Caco-2 (cell line): Measurements from ENCODE around the gene RFX2. TPM values are rescaled to one million over a fixed set of nuclear protein-coding genes. Genes with fewer than 3 reads are reported as not detected.

ENCODE experiments used
- BruUV-seq: library from RNA; stranded (reverse); fragments of 400-500 nt; replicated peaks from 2 replicates; lab custom pipeline; 2021; lab: Mats Ljungman, UMichigan
- CTCF ChIA-PET: fragments of 300-600 bp; sonication (Branson Sonifier 250); formaldehyde crosslinking; loops from one replicate; lab custom pipeline; 2022; ENCODE audit warnings: antibody characterized with exemption; lab: Charles Lee
- POLR2A ChIA-PET: fragments of 300-600 bp; sonication (Branson Sonifier 250); formaldehyde crosslinking; loops from one replicate; lab custom pipeline; 2022; ENCODE audit warnings: antibody characterized with exemption; lab: Charles Lee
- DNase-seq, 2 experiments: peaks; one replicate each; pipeline versions ENCODE4 v3.0.0 to v3.0.0-alpha.2; 2020 to 2022
- H3K27me3 ChIP-seq: replicated peaks from 2 replicates; pipeline ENCODE4 v1.6.0; 2011; ENCODE audit warnings: low read length; ENCODE audit not compliant: control insufficient read depth, insufficient read depth
- H3K36me3 ChIP-seq: 2 replicates; pipeline ENCODE4 v1.5.1; 2011; ENCODE audit warnings: low read length; ENCODE audit not compliant: control insufficient read depth, insufficient read depth
- H3K4me1 ChIP-seq: fragments of 250-450 bp; sonication (Bioruptor Pico); 2 replicates; pipeline ENCODE4 v1.5.1; 2020; ENCODE audit warnings: mild to moderate bottlenecking
- H3K4me3 ChIP-seq: 2 replicates; pipeline ENCODE4 v1.5.1; 2011; ENCODE audit warnings: low read depth, mild to moderate bottlenecking, control low read depth, low read length
- H3K9me3 ChIP-seq: fragments of 250-450 bp; sonication (Bioruptor Pico); 2 replicates; pipeline ENCODE4 v1.5.1; 2020; ENCODE audit warnings: mild to moderate bottlenecking, moderate library complexity
- H3K27ac Mint-ChIP-seq: one replicate; pipeline ENCODE4 v1.8.0; 2022; ENCODE audit warnings: mixed read lengths; ENCODE audit not compliant: unreplicated experiment
- H3K27me3 Mint-ChIP-seq: one replicate; pipeline ENCODE4 v1.8.0; 2022; ENCODE audit warnings: mixed read lengths; ENCODE audit not compliant: insufficient read depth, unreplicated experiment
- H3K36me3 Mint-ChIP-seq: one replicate; pipeline ENCODE4 v1.8.0; 2022; ENCODE audit warnings: mild to moderate bottlenecking, mixed read lengths; ENCODE audit not compliant: insufficient read depth, unreplicated experiment
- H3K4me1 Mint-ChIP-seq: one replicate; pipeline ENCODE4 v1.8.0; 2022; ENCODE audit warnings: low read depth, mixed read lengths; ENCODE audit not compliant: unreplicated experiment
- H3K4me3 Mint-ChIP-seq: one replicate; pipeline ENCODE4 v1.8.0; 2022; ENCODE audit warnings: mild to moderate bottlenecking, moderate library complexity, mixed read lengths; ENCODE audit not compliant: unreplicated experiment
- H3K9me3 Mint-ChIP-seq: one replicate; pipeline ENCODE4 v1.8.0; 2022; ENCODE audit warnings: mixed read lengths; ENCODE audit not compliant: unreplicated experiment
- intact Hi-C: fragments of 100-400 bp; cut with micrococcal nuclease; formaldehyde crosslinking; loops from one replicate; pipeline ENCODE4 v1.10.0; 2022; ENCODE audit not compliant: unreplicated experiment
- total RNA-seq: library from RNA; stranded (reverse); gene quantifications from 2 replicates; pipeline ENCODE4 v1.2.3, GENCODE V29; 2022
- TF ChIP-seq, protein P1 (sequence below), 2 experiments: fragments of 200-600 bp in 1 of 2; IDR thresholded peaks; 1 replicate in 1 of 2; 2 replicates in 1 of 2; pipeline versions ENCODE4 v1.5.1 to v1.8.0; 2011 to 2022; ENCODE audit warnings: antibody characterized with exemption in 1 of 2, control low read depth in 1 of 2, inconsistent platforms in 1 of 2, low read depth in 1 of 2, low read length in 1 of 2, mild to moderate bottlenecking in 1 of 2, moderate library complexity in 1 of 2; ENCODE audit not compliant: insufficient read depth in 1 of 2, severe bottlenecking in 1 of 2, unreplicated experiment in 1 of 2

RFX2 gene
- total RNA-seq, 1 experiment from 2014 or later = 9.3 TPM

DNA sequence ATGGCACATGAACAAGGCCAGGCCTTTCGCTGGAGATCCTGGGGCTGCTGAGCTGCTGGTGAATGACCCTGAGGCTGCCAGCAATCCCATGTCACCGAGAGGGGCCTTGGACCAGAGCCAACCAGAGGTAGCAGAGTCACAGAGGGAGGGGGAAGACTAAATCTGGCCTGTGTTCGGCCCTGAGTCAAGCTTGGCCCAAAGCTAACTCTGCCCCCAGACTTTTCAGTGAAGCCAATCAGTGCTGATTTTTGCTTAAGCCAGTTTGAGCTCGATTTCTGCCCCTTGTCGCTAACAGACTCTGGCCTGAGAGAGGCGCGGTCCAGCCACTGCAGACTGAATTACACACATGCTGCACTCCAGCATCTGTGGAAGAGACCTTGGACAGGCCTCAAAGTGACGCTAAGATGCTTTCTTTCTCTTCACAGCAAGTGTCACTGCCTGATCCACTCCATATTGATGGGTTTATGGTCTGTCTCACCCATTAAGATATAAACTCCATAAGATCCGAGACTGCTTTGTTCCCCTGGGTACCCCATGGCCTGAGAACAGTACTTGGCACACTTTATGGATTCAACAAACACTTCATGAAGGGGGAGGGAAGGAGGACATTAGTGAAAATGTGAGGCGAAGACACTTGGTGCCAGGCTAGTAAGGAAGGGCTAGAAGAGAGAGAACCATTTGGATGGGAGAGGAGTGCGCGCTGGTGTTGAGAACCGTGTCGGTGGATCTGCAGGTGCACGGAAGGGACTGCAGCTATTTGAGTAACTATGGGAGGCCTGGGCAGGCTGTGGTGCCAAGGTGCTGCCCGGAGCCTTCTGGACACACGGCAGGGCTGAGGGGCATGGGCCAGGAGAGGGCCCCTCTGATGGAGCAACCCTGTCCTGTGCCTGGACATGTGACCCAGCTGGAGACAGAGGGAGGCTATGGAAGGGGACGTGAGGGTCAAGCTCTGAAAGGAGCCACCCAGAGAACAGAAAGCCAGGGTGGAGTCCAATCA is 150.0 kb downstream of the RFX2 start:
- H3K4me1 ChIP-seq = peaks cover 24% of the 10 kb centered on the region
- intact Hi-C loops = no loop called here
- no peak overlapping the region for H3K4me3 ChIP-seq
- ChIA-PET CTCF (no interaction called here), POLR2A (no interaction called here)
- BruUV-seq = no TSS peak
- TF ChIP-seq, protein P1, sequence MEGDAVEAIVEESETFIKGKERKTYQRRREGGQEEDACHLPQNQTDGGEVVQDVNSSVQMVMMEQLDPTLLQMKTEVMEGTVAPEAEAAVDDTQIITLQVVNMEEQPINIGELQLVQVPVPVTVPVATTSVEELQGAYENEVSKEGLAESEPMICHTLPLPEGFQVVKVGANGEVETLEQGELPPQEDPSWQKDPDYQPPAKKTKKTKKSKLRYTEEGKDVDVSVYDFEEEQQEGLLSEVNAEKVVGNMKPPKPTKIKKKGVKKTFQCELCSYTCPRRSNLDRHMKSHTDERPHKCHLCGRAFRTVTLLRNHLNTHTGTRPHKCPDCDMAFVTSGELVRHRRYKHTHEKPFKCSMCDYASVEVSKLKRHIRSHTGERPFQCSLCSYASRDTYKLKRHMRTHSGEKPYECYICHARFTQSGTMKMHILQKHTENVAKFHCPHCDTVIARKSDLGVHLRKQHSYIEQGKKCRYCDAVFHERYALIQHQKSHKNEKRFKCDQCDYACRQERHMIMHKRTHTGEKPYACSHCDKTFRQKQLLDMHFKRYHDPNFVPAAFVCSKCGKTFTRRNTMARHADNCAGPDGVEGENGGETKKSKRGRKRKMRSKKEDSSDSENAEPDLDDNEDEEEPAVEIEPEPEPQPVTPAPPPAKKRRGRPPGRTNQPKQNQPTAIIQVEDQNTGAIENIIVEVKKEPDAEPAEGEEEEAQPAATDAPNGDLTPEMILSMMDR (IDR thresholded peaks at IDR 0.05; ENCODE audit: insufficient read depth in 1 of 2, low read depth in 1 of 2, low read length in 1 of 2, severe bottlenecking in 1 of 2, unreplicated experiment in 1 of 2) = no peak
- Mint-ChIP-seq H3K4me3 (no peak overlapping the region), H3K27ac (no peak overlapping the region), H3K27me3 (no peaks in the 10 kb centered on the region), H3K4me1 (peaks cover 21% of the 10 kb centered on the region), H3K36me3 (peaks cover 12% of the 10 kb centered on the region), H3K9me3 (no peaks in the 10 kb centered on the region)
- H3K9me3 ChIP-seq = no peaks in the 10 kb centered on the region
- no peaks in the 10 kb centered on the region; the same call in 1 of the 2 replicates for H3K36me3 ChIP-seq
- H3K27me3 ChIP-seq = no peaks in the 10 kb centered on the region
- DNase-seq = no peak

GRCh38 chr19:5959260-5960004 is 150.9 kb downstream of the RFX2 start:
- Histone ChIP-seq H3K36me3 (no peaks in the 10 kb centered on the region; the same call in 1 of the 2 replicates), H3K27me3 (no peaks in the 10 kb centered on the region), H3K4me1 (peaks cover 30% of the 10 kb centered on the region), H3K9me3 (no peaks in the 10 kb centered on the region), H3K4me3 (no peak overlapping the region)
- DNase-seq = no peak
- ChIA-PET CTCF (no interaction called here), POLR2A (no interaction called here)
- Mint-ChIP-seq H3K4me1 (peaks cover 23% of the 10 kb centered on the region), H3K27ac (no peak overlapping the region), H3K27me3 (no peaks in the 10 kb centered on the region), H3K9me3 (no peaks in the 10 kb centered on the region), H3K4me3 (no peak overlapping the region), H3K36me3 (peaks cover 12% of the 10 kb centered on the region)
- intact Hi-C loops = no loop called here
- BruUV-seq = no TSS peak
- TF ChIP-seq, protein P1 (IDR thresholded peaks at IDR 0.05; ENCODE audit: insufficient read depth in 1 of 2, low read depth in 1 of 2, low read length in 1 of 2, severe bottlenecking in 1 of 2, unreplicated experiment in 1 of 2) = no peak

- POLR2A ChIA-PET = no interaction called here
Observed at GRCh38 chr19:5958851-5959122, 151.5 kb downstream of the RFX2 start.

More at GRCh38 chr19:5958851-5959122, 151.5 kb downstream of the RFX2 start:
- TF ChIP-seq, protein P1 (IDR thresholded peaks at IDR 0.05; ENCODE audit: insufficient read depth in 1 of 2, low read depth in 1 of 2, low read length in 1 of 2, severe bottlenecking in 1 of 2, unreplicated experiment in 1 of 2) = no peak
- Histone ChIP-seq H3K4me3 (no peak overlapping the region), H3K27me3 (no peaks in the 10 kb centered on the region), H3K4me1 (peaks cover 35% of the 10 kb centered on the region), H3K36me3 (no peaks in the 10 kb centered on the region; the same call in 1 of the 2 replicates), H3K9me3 (no peaks in the 10 kb centered on the region)
- Mint-ChIP-seq H3K4me1 (peaks cover 28% of the 10 kb centered on the region), H3K4me3 (no peak overlapping the region), H3K36me3 (peaks cover 12% of the 10 kb centered on the region), H3K9me3 (no peaks in the 10 kb centered on the region), H3K27me3 (no peaks in the 10 kb centered on the region), H3K27ac (no peak overlapping the region)
- CTCF ChIA-PET = no interaction called here
- intact Hi-C loops = no loop called here
- DNase-seq = no peak
- no TSS peak for BruUV-seq
